ENCODE results near the gene BEND3.

BEND3 gene

DNA sequence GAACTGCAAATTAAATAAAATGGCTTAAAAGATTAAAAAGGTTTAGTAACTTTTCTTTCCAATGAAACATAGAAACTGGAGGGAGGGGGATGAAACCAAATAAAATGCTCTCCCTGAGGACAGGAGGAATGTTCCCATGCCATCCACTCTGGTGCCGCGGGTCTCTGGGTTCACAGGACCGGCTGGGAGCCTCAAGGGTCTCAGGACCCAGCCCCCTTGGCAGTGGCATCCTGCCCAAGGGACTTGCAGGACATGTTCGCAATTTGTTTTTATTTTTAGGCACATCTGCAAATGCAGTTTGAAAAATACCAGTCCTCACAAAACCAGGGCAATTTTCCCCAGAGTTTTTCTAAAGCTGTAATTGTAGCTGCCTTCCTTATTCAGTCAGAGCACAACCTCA is 7.5 kb downstream of the BEND3 start:
- Histone ChIP-seq H3K27ac (no peak overlapping the region), H4K20me1 (ENCODE audit: insufficient read depth) (no peaks in the 10 kb centered on the region), H3K4me1 (ENCODE audit: low read depth, poor library complexity, severe bottlenecking) (peaks cover 29% of the 10 kb centered on the region), H3K4me2 (no peak overlapping the region), H3K9ac (no peak overlapping the region), H3K36me3 (ENCODE audit: insufficient read depth) (no peaks in the 10 kb centered on the region), H3K27me3 (ENCODE audit: insufficient read depth, low read depth) (no peaks in the 10 kb centered on the region), H3K79me2 (ENCODE audit: insufficient read depth, low read depth) (no peaks in the 10 kb centered on the region), H3K4me3 (IDR thresholded peaks at IDR 0.05; ENCODE audit: insufficient read depth, low read depth, low read length) (no peak overlapping the region), H2AFZ (ENCODE audit: low read depth) (no peak overlapping the region)
- TF ChIP-seq, protein P1, sequence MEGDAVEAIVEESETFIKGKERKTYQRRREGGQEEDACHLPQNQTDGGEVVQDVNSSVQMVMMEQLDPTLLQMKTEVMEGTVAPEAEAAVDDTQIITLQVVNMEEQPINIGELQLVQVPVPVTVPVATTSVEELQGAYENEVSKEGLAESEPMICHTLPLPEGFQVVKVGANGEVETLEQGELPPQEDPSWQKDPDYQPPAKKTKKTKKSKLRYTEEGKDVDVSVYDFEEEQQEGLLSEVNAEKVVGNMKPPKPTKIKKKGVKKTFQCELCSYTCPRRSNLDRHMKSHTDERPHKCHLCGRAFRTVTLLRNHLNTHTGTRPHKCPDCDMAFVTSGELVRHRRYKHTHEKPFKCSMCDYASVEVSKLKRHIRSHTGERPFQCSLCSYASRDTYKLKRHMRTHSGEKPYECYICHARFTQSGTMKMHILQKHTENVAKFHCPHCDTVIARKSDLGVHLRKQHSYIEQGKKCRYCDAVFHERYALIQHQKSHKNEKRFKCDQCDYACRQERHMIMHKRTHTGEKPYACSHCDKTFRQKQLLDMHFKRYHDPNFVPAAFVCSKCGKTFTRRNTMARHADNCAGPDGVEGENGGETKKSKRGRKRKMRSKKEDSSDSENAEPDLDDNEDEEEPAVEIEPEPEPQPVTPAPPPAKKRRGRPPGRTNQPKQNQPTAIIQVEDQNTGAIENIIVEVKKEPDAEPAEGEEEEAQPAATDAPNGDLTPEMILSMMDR (conservative IDR thresholded peaks at IDR 0.05; ENCODE audit: low read depth, low read length), result no peak

DNA sequence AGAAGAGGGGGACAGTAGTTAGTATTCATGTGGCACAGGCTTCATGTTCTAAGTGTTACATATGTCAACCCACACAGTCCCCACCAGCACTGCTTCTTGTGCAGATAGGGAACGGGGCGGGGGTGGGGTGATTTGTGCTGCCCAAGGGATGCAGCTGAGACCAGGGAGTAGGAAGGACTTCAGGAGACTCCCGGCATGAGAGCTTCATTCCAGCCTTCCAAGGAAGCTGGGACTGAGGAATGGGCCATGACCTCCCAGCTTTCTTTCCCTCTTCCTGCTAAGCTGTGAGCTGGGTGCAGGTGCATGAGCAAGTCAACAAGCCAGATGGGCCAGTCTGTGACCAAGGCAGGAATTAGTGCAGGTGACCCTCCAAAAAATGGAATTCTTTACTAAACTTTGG is 9.2 kb downstream of the BEND3 start:
- Histone ChIP-seq H3K4me3 (IDR thresholded peaks at IDR 0.05; ENCODE audit: insufficient read depth, low read depth, low read length) (no peak overlapping the region), H3K27ac (no peak overlapping the region), H3K36me3 (ENCODE audit: insufficient read depth) (no peaks in the 10 kb centered on the region), H4K20me1 (ENCODE audit: insufficient read depth) (no peaks in the 10 kb centered on the region), H3K4me2 (no peak overlapping the region), H2AFZ (ENCODE audit: low read depth) (no peak overlapping the region), H3K4me1 (ENCODE audit: low read depth, poor library complexity, severe bottlenecking) (peaks cover 36% of the 10 kb centered on the region), H3K79me2 (ENCODE audit: insufficient read depth, low read depth) (no peaks in the 10 kb centered on the region), H3K9ac (no peak overlapping the region), H3K27me3 (ENCODE audit: insufficient read depth, low read depth) (no peaks in the 10 kb centered on the region)
- TF ChIP-seq, protein P1 (conservative IDR thresholded peaks at IDR 0.05; ENCODE audit: low read depth, low read length), result no peak

DNA sequence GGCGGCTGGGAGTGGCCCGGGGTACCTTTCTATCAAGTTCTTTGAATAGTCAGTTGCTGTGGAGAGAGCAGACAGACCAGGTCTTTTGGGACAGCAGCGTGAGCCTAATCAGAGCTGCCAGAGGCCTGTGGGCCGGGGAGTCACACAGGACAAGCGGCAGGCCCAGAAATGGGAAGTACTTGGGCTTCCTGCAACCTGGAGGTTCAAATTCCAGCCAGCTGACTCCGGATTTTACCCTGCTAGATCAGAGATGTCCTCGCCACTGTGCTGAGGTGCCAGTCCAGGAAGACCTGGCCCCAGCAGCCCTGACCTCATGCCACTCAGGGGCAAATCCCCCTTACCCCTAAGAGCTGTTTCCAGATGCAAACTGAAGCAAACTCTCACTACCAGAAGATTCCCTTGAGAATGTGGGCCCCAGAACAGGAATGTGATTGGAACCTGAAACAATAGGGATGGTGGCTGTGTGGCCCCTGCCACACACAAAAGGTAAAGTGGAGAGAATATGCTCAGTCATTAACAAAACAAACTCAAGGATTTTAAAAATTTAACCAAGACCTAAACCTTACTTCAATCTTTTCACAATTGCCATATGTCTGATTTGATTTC is 9.7 kb downstream of the BEND3 start:
- H3K4me2 ChIP-seq, result no peak overlapping the region
- no peak overlapping the region for H2AFZ ChIP-seq (ENCODE audit: low read depth)
- no peak overlapping the region for H3K9ac ChIP-seq
- H3K4me1 ChIP-seq (ENCODE audit: low read depth, poor library complexity, severe bottlenecking), result peaks cover 37% of the 10 kb centered on the region
- no peaks in the 10 kb centered on the region for H3K36me3 ChIP-seq (ENCODE audit: insufficient read depth)
- H3K27me3 ChIP-seq (ENCODE audit: insufficient read depth, low read depth), result no peaks in the 10 kb centered on the region
- no peaks in the 10 kb centered on the region for H3K79me2 ChIP-seq (ENCODE audit: insufficient read depth, low read depth)
- H4K20me1 ChIP-seq (ENCODE audit: insufficient read depth), result no peaks in the 10 kb centered on the region
- no peak overlapping the region for H3K4me3 ChIP-seq (IDR thresholded peaks at IDR 0.05; ENCODE audit: insufficient read depth, low read depth, low read length)
- TF ChIP-seq, protein P1 (conservative IDR thresholded peaks at IDR 0.05; ENCODE audit: low read depth, low read length), result no peak
- H3K27ac ChIP-seq, result no peak overlapping the region

DNA sequence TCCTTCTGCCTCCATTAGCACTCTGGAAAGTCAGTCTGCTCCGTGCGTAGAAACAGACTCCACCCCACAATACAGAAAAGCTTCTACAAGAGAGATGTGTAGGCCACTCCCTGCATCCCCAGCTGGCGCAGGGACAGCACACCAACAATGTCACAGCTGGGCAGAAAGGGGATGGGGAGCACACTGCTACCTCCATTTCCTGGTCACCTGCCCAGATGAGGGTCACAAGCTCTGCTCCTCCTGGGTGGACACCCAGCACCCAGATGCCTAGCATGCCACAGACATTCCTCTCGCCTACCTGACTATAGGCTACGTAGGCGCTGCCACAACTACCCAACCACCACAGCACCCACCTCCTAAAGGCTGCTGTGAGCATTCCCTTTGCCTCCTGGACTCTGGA is 12.2 kb downstream of the BEND3 start:
- Histone ChIP-seq H3K36me3 (ENCODE audit: insufficient read depth) (no peaks in the 10 kb centered on the region), H3K4me1 (ENCODE audit: low read depth, poor library complexity, severe bottlenecking) (peaks cover 28% of the 10 kb centered on the region), H3K79me2 (ENCODE audit: insufficient read depth, low read depth) (no peaks in the 10 kb centered on the region), H3K9ac (no peak overlapping the region), H3K27ac (no peak overlapping the region), H2AFZ (ENCODE audit: low read depth) (no peak overlapping the region), H3K4me2 (no peak overlapping the region), H3K4me3 (IDR thresholded peaks at IDR 0.05; ENCODE audit: insufficient read depth, low read depth, low read length) (no peak overlapping the region), H4K20me1 (ENCODE audit: insufficient read depth) (no peaks in the 10 kb centered on the region), H3K27me3 (ENCODE audit: insufficient read depth, low read depth) (no peaks in the 10 kb centered on the region)
- TF ChIP-seq, protein P1 (conservative IDR thresholded peaks at IDR 0.05; ENCODE audit: low read depth, low read length), result no peak
